GM21576 (cell line): Measurements from ENCODE around the gene KCTD1.
"Not testable (repeated sequence)": the region's sequence is repeated elsewhere in the genome, so short reads cannot be mapped to it uniquely, and the experiment has no call there.

Experiments
- ATAC-seq: cut with Tn5 transposase; IDR thresholded peaks from one replicate; pipeline ENCODE4 v1.9.1; 2021; ENCODE audit warnings: mild to moderate bottlenecking, moderate library complexity; ENCODE audit not compliant: unreplicated experiment

Gene KCTD1

DNA sequence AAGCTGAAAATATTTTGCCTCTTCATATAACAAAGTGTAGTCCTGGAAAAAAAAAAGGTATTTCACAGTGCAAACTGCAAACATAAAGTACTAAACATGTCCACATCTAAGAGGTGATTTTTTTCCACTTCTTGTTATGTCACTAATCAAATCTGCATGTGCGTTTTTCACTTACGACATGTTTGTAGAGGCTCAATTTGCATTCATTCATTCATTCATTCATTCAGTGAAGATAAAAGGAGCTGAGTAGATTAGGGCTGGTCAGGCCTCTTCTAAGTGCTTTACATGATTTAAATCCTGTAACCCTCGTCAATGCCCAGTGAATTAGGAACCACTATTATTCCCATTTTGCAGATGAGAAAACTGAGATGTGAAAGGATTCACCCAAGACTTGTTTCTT lies 88.5 kb downstream of the KCTD1 start:
- ATAC-seq, result no peak

DNA sequence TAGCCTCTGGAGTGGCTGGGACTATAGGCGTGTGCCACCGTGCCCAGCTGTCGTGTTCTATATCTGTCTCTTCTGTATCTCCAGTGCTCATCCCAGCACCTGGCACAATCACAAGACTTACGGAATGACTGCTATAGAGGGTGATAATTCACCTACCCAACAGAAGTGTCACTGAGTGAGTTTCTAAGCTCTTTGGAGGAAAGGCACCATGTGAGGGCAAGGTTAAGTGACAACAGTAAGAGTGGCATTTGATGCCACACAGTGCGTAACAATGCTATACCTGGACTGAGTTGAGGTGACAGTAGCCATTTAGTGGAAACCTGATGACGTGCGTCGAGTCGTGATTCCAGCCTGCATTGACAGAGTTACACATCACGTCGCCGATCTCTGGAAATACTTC lies 89.0 kb downstream of the KCTD1 start:
- ATAC-seq, result no peak

DNA sequence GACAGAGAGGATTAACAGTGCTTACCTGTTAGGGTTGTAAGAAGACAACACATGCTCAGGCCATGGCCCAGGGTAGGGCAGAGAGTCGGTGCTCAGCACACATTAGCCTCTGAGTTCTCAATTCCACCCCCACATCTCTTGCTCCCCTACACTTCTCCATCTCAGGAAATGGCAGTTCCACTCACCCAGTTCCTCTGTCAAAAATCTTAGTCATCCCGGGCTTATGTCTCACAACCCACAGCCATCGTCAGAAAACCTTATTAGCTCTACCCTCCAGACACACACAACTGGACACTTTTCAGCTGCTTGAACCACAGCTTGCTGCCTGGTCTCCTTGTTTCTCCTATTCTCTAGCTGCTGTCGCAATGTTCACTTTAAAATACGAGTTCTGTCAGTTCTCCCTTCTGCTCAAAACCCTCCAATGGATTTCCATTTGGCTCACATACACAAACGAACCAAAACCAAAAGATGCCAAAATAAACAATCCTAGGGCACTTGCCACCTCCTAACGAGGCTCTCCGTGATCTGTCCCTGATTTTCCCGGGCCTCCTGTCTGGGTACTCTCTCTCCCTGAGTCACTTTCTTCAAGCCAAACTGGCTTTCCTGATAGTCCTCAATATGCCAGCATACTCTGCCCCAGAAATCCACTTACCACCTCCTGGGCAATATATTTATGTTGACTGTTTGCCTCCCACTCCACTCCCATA lies 89.7 kb downstream of the KCTD1 start:
- ATAC-seq, result peak; percentile 46

DNA sequence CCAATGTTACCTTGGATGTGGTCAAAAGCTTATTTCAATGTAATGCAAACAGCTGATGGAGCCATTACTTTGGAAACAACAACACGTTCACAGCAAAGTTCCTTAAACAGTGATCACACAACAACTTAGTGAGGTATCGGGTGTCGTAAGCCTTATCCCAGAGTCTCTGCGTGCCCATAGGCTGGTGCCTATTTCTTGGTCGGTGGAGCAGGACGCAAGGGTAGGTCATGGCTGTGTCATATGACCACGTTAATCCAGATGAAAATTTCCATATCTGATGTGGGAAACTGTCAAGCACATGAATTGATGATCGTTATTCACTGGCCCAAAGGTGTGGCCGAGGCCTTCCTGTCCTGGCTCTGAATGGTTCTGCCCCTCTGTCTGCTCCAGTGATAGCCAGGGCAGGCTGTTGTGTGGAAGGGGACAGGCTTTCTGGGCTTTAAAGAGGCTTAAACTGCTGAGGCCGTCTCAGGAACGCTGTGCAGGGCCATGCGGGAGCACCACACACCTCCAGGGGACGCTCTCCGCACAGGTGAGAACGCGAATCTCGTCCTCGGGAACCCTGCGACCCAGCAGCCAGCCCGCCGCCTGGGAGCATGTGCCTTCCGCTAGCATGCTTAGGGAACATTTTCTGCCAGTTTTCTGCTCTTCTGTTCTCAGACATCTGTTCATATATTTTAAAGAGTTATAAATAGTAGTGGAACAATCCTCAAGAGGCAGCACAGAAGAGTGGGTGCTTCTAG lies 90.6 kb downstream of the KCTD1 start:
- ATAC-seq, result no peak

DNA sequence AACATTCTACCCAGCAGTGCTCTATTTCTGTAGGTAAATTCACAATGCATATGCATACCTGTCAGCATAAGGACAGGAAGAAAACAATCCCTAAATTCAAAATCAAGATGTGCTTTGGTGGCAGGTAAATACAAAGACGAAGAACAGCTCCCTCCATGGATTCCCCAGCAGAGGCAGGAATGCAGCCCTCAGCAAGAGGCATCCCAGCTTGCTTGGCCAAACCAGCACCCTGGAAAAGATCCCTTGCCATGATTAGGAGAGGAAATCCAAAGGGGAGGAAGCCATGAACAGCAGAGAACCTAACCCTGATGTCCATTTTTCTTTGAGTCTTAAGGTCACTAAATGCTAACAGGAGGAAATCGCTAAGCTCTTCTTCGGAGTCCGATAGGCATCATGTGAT lies 91.2 kb downstream of the KCTD1 start:
- ATAC-seq, result no peak

DNA sequence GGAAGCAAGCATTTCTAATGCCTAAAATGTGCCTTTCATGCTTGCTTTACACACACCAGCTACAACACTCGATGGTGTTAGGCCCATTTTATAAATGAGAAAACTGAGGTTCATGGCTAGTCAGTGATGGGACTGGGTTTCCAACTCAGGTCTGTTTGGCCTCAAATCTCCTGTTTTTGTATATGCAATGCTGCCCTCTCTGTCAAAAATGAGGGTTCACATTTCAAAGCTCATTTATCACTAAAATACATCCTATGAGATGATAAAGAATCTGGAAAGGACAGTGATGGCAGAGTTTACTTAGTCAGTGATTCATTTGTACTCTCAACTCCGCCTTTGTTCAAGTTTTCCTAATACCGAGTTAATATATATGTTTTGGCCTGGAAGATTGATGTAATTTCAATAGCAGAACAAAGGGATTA lies 92.3 kb downstream of the KCTD1 start:
- ATAC-seq, result no peak

DNA sequence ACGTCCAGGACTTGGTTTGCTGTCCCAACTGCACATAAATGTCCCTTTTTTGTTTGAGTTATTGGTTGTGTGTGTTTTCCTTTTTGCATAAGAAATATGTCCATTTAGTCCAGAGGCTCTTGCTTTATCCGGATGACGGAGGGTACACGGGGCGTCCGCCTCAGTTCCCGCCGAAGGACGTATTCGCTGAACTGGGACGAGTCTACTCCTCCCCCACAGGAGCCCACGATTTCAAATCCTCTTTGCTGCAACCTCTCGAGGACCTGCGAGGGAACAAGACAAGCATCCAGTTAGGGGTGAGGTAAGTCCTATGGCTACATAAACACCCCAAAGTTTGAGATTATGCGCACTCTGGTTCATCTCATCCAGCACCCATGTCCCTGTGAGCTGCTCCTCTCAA lies 92.7 kb downstream of the KCTD1 start:
- ATAC-seq, result no peak

DNA sequence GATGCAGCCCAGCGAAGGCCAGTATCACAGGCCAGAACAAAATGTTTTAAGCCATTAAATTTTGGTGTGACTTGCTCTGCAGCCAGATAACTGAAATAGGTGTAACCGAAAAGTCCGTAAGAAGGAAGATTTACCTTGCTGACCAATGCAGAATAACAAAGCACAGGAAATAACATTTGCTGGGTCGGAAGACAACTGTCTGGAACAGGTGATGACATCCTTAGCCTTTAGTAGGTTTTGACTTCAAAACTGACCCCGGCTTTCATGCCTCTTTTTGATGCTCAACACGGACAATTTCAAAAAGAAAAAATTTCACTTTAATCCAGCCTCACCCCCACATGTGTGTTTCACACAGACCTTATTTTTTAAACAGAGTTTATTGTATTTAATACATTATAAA lies 93.7 kb downstream of the KCTD1 start:
- no peak for ATAC-seq

DNA sequence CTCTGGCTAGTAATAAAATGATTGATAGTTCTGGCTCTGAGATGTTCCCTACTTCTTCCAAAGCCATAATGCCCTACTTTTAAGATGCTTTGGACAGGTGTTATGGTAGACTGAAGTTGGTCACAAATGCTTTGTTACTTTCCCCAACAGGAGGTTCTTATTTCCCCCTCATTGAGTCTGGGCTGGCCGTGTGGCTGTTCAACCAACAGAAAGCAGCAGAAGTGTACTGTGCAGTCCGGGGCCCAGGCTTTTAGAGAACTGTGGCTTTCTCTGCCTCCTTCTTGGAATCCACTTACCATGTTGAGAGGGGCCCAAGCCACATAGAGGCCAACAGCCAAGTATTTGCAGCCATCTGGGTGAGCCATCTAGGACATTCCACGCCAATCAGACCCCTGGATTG lies 94.2 kb downstream of the KCTD1 start:
- ATAC-seq, result no peak

DNA sequence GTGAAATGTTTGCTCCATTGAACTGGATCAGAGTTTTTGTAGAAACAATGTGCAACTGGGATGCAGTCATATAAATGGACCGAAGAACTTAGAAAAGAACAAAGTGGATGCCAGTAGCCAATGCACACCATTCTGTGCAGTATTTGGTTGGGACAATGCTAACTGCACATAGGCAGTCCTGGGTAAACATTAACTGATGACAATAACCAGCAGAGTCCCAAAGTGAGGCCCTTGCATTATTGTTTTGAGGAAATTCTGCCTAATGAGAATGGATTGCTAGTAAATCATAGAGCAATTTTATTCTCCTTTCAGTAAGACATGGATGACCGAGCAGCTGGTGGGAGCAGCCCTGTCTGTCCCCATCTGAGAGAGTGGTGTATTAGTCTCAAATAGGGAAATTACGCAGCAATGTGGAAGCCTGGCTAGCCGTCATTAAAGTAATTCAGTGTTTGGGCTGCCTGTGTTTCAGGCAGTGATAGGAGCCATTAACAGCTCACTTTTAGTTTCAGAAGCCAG lies 94.9 kb downstream of the KCTD1 start:
- no peak for ATAC-seq

DNA sequence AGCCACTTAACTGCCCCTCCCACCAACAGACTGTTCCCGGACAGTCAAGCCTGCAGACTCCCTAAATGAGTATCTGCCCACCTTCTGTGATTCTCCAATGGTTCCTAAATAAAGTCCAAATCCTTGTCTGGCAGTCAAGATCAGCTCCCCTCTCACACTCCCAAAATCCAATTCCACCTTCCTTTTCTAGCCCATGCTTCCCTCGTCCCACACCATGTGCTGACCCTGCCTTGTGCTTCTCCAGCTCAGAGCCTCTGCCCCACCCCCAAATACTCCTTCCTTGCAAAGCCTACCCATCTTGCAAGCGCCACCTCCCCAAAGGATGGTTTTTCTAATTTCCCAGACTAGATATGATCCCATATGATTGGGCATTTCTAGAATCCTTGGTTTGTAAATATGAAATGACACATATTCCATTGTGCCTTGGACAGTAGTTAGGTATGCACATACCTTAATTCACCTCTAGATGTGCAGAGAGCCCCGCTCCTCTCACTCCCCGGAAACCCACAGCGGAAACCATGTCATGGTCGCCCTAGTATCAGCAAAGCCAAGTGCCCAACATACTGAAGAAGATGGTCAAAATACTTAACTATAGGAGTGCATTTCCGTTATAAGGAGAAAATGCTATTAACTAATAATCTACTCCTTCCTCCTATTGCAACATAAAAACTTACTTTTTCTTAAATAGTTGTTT lies 97.2 kb downstream of the KCTD1 start:
- ATAC-seq, result no peak

DNA sequence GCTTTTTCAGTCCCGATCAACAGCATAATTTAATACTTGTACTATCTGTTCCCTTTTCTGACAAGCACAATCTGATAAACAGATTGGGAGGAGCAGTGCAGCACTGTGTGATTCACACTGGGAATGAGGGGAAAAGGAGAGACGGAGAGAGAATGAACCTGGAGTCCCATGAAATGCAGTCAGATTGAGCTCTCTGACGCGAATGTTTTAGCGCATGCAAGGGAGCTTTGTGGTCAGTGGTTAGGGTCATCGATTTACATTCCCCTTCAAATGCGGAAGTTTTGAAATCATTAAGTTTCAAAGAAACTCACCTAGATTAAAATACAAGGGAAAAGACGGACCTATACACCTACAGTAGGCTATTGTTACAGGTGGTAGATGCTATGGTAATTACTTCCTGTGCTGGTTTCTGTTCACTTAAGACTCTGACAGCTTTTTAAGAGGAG lies 99.6 kb downstream of the KCTD1 start:
- peak; percentile 67 for ATAC-seq

DNA sequence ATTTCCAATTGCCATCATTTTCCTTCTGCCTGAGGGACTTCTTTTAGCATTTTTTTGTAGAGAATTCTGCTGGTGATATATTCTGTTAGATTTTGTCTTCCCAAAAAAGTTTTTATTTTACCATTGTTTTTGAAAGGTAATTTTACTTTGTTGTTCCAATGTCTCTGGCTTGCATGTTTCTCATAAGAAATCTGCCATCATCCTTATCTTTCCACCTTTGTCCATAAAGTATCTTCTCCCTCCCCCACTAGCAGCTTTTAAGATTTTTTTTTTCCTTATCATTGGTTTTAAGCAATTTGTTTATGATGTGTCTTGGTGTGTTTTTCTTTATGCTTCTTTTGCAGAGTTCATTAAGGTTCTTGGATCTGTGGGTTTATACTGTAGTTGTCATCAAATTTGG lies 104.5 kb downstream of the KCTD1 start:
- ATAC-seq, result no peak

DNA sequence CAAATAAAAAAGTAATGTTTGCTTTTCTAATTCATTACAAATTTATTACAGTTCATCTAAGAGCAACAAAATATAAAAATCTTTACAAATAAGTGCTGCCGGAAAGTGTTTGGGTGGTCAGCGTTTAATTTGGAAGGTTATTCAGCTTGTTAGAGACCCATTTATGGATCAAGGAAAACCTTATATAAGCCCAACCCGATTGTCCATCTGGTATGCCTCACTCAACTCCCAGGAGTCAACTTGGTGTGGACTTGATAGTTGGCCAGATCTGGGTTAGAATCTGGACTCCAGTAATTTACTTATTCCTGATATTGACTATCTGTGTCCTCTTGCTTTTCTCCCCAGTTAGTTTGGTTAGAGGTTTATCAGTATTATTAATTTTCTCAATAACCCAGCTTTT lies 106.2 kb downstream of the KCTD1 start:
- ATAC-seq, result no peak

DNA sequence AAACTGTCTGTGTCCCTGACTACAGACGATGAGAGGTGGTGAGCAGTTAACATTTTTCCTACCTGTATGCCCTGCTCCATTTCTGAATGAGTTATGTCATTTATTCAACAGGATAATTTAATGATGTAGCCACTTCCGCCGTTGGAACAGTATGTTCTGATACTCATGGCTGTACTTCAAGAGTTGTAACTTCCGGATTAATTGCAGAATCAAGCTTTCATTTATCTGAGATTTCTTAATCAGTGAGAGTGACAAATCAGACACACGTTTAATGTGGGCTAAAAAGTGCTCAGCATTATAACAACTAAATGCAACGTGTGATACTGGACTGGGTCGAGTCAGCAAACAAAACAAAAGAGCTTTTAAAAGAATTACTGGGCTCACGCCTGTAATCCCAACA lies 107.7 kb downstream of the KCTD1 start:
- ATAC-seq, result no peak

DNA sequence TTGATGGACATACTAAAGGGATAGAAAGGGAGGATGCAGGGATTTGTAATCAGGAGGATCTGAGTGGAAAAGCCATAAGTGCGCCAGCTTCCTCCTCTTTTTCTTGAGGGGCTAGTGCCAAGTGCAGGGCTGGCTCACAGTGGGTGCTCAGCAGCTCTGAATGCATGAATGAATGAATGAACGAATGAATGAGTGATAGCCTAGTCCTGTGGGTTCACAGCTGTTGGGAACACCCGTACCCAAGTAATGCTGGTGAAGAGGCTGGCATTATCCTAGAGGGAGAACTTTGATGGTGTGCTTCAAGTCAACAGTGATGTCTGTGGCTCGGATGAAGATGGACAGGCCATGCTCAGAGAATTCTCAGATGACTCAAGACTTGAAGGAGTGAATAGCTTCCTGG lies 108.8 kb downstream of the KCTD1 start:
- no peak for ATAC-seq

DNA sequence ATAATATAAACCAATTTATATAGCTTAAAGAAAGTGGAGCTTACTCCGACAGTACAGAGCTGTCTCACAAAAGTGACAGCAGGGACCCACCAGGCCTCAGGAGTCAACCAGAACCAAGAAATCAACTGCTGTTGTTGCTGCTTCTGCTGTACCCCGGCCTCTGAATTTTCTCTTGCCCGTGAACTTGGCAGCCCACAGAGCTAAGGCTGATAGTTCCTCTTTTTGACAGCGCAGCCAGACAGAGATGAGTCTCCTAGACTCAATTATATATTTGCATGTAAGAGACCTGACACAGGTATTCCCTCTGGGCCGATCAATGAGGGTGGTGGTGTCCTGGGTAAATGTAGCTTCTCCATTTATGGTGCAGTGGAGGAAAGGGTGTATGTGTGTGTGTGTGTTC lies 109.4 kb downstream of the KCTD1 start:
- ATAC-seq, result peak; percentile 99

DNA sequence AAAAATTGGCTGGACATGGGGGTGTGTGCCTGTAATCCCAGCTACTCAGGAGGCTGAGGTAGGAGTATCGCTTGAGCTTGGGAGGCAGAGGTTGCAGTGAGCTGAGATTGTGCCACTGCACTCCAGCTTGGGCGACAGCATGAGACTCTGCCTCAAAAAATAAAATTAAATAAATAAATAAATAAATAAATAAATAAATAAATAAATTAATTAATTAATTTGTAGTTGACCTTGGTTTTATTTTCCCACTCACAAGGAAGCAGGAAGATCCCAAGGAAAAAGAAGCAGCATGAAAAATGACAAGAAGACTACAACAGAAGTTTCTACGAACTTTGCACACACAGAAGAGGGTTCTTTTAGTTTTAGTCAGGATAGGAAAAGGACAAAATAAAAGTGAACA lies 110.7 kb downstream of the KCTD1 start:
- not testable (repeated sequence) for ATAC-seq

DNA sequence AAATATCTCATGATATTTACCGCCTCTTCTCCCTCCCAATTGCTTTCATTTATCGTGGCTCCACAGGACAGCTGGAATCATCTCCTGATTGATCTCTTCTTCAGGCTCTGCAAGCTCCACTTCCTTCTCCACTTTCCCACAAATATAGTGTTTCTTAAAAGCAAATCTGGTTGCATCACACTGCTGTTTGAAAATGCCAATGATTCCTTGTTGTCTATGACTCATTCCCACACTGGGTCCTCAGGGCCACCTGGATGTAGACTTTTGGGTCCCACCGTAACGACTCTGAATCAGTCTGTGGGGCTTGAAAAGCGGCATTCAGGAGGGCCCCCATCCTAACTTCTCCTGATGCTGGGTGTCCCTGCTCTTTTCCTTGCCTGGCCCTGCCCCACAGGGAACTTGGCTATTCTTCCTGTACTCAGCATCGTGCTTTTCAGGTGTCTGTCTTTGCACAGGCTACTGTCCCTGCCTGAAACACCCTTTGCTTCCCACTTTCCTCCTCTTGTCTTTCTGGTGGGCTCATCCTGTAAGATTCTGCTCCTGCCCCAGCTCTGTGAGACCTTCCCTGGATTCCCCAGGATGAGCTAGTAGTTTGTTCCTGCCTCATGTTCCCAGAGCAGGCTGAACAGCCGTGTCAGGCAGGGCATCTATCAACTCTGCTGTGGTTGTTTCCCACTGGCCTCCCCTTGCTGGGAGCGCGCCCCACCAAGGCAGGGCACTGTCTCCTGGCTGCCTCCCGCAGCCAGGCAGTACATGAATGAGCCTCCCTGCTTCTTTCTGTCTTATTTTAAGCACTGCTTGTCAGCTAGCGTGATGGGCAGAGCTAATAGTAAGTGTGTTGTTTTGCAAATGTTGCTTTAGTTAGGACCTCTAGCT lies 111.9 kb downstream of the KCTD1 start:
- no peak for ATAC-seq

DNA sequence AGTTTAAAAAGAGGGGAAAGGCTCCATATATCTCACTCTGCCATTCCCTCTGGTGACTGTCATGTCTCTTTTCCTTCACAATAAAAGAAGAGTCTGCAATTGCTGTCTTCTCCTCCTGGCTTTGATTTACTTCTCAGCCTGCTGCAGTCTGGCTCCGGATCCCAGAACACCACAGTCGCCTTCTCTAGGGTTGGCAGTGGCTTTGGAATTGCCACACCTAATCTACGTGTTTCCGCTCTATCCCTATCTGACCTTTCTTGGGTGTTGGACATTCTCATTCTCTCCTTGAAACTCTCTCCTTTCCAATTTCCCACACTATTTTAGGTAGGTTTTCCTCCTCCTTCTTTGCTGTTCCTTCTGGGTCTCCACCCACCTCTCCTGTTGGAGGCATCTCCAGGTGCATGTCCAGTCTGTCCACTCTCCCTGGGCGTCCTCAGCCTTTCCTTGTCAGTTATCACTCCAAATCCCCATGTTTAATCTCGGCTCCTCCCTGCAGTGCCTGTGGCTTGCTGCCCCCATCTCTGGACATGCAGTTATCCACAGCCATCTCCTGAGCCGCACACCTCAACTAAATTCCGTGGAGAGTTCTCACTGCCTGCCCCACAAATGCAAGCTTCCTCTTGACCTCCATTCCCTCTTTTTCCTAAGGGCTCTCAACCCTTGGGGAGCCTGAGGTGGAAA lies 112.8 kb downstream of the KCTD1 start:
- no peak for ATAC-seq
